GM19372 (cell line): ENCODE data around the gene CPED1.
A peak's percentile ranks its signal among the peaks of the same experiment; 100 is the strongest.
"Not testable (repeated sequence)": the region's sequence is repeated elsewhere in the genome, so short reads cannot be mapped to it uniquely, and the experiment has no call there.

Experiments
- ATAC-seq: cut with Tn5 transposase; IDR thresholded peaks from one replicate; pipeline ENCODE4 v1.9.1; 2021; ENCODE audit warnings: mild to moderate bottlenecking, low read depth, moderate library complexity; ENCODE audit not compliant: unreplicated experiment

Gene CPED1

GRCh38 chr7:120994512-120995410, 6.2 kb downstream of the CPED1 start:
- ATAC-seq = no peak

DNA sequence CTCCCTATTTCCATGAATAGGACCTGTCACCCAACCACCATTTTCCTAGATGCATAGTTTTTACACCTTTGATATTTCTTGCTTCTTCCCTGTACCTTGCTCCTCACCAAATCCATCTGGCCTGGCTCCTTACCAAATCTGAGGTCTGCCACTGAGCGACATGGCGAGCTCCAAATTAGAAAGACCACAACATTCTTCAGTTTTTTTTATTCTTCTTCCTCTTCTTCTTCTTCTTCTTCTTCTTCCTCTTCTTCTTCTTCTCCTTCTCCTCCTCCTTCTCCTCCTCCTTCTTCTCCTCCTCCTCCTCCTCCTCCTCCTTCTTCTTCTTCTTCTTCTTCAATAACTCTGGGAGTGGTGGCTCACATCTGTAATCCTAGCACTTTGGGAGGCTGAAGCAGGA, 7.1 kb downstream of the CPED1 start:
- no peak for ATAC-seq

GRCh38 chr7:120996333-120996987, 7.9 kb downstream of the CPED1 start:
- peak; percentile 49 for ATAC-seq

- ATAC-seq = no peak
Observed at GRCh38 chr7:120996988-120997345, 8.5 kb downstream of the CPED1 start.

DNA sequence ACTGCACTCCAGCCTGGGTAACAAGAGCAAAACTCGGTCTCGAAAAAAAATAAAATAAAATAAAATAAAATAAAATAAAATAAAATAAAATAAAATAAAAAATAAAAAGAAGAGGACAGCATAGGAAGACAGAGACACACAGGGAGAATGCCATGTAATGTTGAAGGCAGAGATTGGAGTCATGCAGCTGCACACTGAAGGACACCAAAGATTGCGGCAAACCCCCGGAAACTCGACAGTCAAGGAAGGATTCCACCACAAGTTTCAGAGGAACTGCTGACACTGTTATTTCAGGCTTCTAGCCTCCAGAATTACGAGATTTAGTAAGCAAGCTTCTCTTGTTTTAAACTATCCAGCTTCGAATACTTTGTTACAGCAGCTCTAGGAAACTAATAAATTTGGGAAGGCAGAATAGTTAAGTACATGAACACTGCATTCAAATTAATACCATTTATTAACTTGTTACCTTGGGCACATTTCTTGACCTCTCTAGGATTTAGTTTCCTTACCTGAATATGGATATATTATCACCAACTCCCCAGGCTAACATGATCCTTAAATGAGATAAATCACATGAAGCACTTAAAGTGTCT, 9.5 kb downstream of the CPED1 start:
- ATAC-seq = no peak

DNA sequence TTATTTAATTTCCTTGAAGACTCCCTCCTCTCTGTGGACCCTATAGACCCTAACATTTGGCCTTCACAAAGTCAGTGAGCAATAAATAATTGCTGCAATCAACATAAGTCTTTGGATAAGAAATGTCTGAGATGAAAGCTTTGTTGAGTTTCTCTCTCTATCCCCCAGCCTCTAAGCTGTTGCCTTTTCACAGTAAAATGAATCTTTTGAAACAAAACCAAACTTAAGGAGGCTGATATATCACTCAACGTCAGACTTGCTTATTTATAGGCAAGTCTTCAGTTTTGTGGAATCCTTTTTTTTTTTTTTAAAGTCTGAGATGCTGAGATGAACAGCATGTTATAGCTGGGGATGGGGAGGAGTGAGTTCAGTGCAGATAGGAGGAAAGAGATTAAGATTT, 10.0 kb downstream of the CPED1 start:
- no peak for ATAC-seq

GRCh38 chr7:120998996-120999565, 10.6 kb downstream of the CPED1 start:
- ATAC-seq = no peak

DNA sequence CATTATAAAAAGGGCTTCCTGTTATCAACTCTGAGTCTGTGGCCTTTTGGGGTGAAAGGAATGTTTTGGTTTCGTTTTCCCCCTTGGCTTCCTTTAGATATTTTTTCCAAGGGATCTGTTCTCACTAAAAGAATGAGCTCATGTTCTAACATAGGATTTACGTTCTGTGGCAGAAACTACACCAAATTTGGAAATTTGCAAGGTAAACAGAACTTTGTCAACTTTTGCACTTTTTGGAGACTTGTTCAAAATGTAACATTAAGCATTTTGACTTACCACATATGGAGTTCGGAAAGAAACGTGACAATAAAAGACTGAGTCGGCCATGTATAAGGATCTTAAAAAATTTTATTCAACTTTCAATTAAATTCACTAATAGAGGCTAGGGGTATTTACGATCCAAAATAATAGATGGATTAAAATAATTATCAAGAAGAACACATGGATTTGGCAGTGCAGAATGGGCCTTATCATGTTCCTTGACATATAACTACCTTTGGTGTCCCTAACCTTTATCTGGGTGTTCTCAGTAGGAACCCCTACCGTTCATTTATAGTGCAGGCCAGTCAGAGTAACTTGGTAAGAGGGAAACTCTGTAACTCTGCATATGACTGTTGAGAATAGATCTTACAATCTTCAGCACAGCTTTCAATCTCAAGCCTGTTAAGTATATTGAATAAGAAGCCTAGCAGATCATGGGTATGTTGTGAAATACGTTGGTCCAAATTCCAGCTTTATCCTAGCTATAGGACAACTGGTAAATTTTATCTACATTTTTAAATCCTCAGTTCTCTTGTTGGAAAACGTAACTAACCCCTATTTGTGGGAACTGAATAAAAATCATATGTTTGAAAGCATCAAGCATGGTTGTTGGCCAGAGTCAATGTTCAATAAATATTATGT, 11.8 kb downstream of the CPED1 start:
- no peak for ATAC-seq

- ATAC-seq = no peak
Observed at GRCh38 chr7:121001234-121001906, 12.9 kb downstream of the CPED1 start.

GRCh38 chr7:121002048-121002756, 13.7 kb downstream of the CPED1 start:
- no peak for ATAC-seq

DNA sequence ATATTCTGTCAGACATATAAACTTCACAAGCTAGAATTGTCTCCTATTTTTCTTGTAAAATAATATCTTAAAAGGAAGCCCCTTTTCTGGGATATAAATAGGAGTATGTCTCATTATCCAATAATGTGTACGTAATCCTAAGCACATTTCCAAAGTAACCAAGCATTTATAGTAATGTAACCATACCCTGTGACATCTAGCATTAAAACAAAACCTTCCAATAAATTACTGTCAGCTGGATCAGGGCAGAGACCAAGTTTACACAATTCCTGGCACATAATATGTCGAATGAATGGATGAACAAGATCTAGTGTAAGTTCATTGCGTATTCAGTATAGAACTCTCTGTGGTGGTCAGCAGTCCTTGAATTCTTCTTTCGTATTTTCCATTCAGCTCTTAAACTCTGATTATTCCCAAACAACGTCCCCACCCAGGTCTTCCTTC, 14.3 kb downstream of the CPED1 start:
- no peak for ATAC-seq

DNA sequence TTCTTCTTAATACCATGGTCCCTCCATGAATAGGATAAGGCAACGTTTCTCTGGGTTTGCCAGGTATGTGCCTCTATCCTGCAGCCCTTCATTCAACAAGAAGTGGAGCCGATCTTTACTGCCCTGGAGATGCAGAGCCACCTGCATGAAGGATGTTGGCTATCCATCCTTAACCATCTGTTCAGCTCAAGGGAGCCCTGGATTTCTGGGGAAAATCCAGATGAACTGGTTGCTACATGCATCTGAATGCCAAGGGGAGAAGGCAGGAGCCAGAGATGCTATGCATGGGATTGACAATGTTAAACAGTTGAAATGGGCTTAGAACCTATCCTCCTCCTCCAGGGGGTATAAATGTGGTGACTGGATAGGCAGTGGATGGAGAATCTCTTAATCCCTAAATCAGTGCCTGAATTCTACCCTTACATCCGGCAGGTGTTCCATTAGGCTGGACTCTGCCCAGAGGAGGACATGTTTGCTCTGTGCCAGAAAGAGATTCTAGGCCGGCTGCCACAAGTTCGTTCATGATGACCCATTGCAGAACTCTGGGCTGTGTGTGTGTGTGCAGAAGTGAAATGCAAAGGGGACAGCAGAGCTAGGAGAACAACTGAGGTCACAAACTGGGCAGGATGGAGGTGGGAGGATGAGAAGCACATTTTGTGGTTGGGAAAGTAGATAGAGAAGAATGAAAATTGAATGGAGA, 15.6 kb downstream of the CPED1 start:
- no peak for ATAC-seq

DNA sequence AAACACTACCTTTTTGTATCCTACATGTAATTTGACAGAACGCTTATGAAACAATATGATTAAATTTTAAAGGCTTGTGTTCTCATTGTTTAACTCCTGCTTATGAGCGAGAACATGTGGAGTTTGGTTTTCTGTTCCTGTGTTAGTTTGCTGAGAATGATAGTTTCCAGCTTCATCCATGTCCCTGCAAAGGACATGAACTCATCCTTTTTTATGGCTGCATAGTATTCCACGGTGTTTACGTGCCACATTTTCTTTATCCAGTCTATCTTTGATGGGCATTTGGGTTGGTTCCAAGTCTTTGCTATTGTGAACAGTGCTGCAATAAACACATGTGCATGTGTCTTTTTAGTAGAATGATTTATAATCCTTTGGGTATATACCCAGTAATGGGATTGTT, 16.5 kb downstream of the CPED1 start:
- not testable (repeated sequence) for ATAC-seq

DNA sequence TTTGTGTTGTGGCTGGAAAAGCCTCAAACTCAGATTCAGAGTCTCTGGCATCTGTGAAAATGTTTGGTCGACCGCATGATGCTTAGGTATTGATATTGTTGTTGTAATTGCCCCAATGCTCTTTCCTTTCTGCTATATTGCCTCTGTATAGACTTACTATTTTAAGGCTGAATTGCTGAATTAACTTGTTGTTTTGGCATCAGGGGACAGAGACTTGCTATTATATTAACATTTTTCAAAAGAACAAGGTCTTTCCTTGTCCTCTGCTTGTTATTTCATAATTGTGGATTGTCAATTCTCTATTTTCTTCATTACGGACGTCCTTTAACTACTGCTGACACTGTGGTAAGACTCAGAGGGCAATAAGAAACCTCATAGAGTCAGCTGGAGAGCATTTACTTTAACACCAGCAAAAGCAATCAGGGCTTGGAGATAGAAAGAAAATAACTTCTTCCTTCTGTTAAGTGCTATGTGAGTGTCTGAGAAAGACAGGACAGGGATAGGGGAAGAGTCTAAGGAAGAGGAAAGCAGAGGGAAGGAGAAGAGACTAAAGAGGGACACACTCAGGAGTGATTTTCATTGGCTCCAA, 17.6 kb downstream of the CPED1 start:
- no peak for ATAC-seq

GRCh38 chr7:121006711-121007315, 18.3 kb downstream of the CPED1 start:
- no peak for ATAC-seq

- ATAC-seq = no peak
Observed at GRCh38 chr7:121008816-121009215, 20.3 kb downstream of the CPED1 start.

- no peak for ATAC-seq
Observed at GRCh38 chr7:121011401-121011800, 22.9 kb downstream of the CPED1 start.
